ENCODE data around the gene PXN. TPM values are rescaled to one million over a fixed set of nuclear protein-coding genes. Genes with fewer than 3 reads are reported as not detected.
A peak's percentile ranks its signal among the peaks of the same experiment; 100 is the strongest.

PXN gene
- total and polyA plus RNA-seq, 2 of the 13 experiments (the other 11 are each of a cell fraction or from before 2014, with no cell fraction given), result 13.6 to 14.2 TPM

- TF ChIP-seq ZNF784 (CRISPR knock-in tag; IDR thresholded peaks at IDR 0.05; ENCODE audit: borderline replicate concordance) (no peak), GPN1 (CRISPR knock-in tag; IDR thresholded peaks at IDR 0.05; ENCODE audit: borderline replicate concordance) (no peak), ZNF670 (CRISPR knock-in tag; IDR thresholded peaks at IDR 0.05; ENCODE audit: borderline replicate concordance) (no peak), ZNF431 (CRISPR knock-in tag; IDR thresholded peaks at IDR 0.05; ENCODE audit: borderline replicate concordance, low read depth) (no peak), TCF12 (IDR thresholded peaks at IDR 0.05) (no peak), TCF12 (CRISPR knock-in tag; IDR thresholded peaks at IDR 0.05) (no peak), HMGXB3 (CRISPR knock-in tag; IDR thresholded peaks at IDR 0.05; ENCODE audit: borderline replicate concordance) (no peak), HOXA7 (CRISPR knock-in tag; IDR thresholded peaks at IDR 0.05) (no peak), MED8 (CRISPR knock-in tag; IDR thresholded peaks at IDR 0.05; ENCODE audit: insufficient replicate concordance) (no peak), ZMYM2 (CRISPR knock-in tag; IDR thresholded peaks at IDR 0.05) (no peak), ZNF556 (CRISPR knock-in tag; IDR thresholded peaks at IDR 0.05; ENCODE audit: borderline replicate concordance) (peak; percentile 66; the same call in 1 of the 2 replicates), ATF2 (CRISPR knock-in tag; IDR thresholded peaks at IDR 0.05) (peak; percentile 43; the same call in 1 of the 2 replicates), FOXC1 (CRISPR knock-in tag; IDR thresholded peaks at IDR 0.05; ENCODE audit: borderline replicate concordance) (no peak), ZNF672 (CRISPR knock-in tag; IDR thresholded peaks at IDR 0.05) (no peak), SP2 (CRISPR knock-in tag; IDR thresholded peaks at IDR 0.05) (no peak), MXI1 (IDR thresholded peaks at IDR 0.05; ENCODE audit: borderline replicate concordance, low read depth, low read length) (peak; percentile 43; the same call in 1 of the 3 replicates), TARDBP (CRISPR knock-in tag; IDR thresholded peaks at IDR 0.05) (peak; percentile 40; the same call in 1 of the 2 replicates)
- TF ChIP-seq, protein P1, sequence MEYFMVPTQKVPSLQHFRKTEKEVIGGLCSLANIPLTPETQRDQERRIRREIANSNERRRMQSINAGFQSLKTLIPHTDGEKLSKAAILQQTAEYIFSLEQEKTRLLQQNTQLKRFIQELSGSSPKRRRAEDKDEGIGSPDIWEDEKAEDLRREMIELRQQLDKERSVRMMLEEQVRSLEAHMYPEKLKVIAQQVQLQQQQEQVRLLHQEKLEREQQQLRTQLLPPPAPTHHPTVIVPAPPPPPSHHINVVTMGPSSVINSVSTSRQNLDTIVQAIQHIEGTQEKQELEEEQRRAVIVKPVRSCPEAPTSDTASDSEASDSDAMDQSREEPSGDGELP (IDR thresholded peaks at IDR 0.05; ENCODE audit: borderline replicate concordance, low read depth), result peak; percentile 100
- TF ChIP-seq, protein P2, sequence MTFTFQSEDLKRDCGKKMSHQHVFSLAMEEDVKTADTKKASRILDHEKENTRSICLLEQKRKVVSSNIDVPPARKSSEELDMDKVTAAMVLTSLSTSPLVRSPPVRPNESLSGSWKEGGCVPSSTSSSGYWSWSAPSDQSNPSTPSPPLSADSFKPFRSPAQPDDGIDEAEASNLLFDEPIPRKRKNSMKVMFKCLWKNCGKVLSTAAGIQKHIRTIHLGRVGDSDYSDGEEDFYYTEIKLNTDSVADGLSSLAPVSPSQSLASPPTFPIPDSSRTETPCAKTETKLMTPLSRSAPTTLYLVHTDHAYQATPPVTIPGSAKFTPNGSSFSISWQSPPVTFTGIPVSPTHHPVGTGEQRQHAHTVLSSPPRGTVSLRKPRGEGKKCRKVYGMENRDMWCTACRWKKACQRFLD (CRISPR knock-in tag; IDR thresholded peaks at IDR 0.05; ENCODE audit: borderline replicate concordance), result no peak
Observed at GRCh38 chr12:120301962-120302815, 36.7 kb upstream of the PXN start, which contains the start of gene SIRT4 (continued).

Data from HepG2 (cell line).